Measurements from ENCODE around the gene ARHGAP10.

- TF ChIP-seq CTCF (conservative IDR thresholded peaks at IDR 0.05; ENCODE audit: low read length): no peak
- TF ChIP-seq EZH2phosphoT487 (IDR thresholded peaks at IDR 0.05; ENCODE audit: borderline replicate concordance, low read depth, low read length): no peak
Observed at GRCh38 chr4:147954850-147955249, 223.0 kb downstream of the ARHGAP10 start.
